22Rv1 (cell line): ENCODE data around the gene ICA1.
"Not testable (repeated sequence)": the region's sequence is repeated elsewhere in the genome, so short reads cannot be mapped to it uniquely, and the experiment has no call there.

Experiments used
- H3K27ac ChIP-seq: fragments of 450-650 bp; 2 replicates; pipeline ENCODE4 v1.5.1; 2017
- CTCF ChIP-seq: fragments of 450-650 bp; IDR thresholded peaks from 2 replicates; pipeline ENCODE4 v1.5.1; 2017; ENCODE audit warnings: mild to moderate bottlenecking
- ZFX ChIP-seq: fragments of 450-650 bp; IDR thresholded peaks from 2 replicates; pipeline ENCODE4 v1.6.1; 2017; ENCODE audit warnings: antibody characterized with exemption, borderline replicate concordance

Gene ICA1

DNA sequence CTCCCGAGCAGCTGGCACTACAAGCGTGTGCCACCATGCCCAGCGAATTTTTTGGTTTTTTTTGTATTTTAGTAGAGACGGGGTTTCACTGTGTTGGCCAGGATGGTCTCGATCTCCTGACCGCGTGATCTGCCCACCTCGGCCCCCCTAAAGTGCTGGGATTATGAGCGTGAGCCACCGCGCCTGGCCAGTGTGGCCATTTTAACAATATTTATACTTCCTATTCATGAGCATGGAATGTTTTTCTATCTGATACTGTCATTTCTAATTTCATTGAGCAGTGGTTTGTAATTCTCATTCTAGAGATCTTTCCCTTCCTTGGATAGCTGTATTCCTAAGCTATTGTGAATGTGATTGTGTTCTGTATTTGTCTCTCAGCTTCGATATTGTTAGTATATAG, 197.1 kb downstream of the ICA1 start:
- H3K27ac ChIP-seq = no peak overlapping the region
- TF ChIP-seq ZFX = no peak
- no peak for TF ChIP-seq CTCF

GRCh38 chr7:8063706-8064297, 198.2 kb downstream of the ICA1 start:
- TF ChIP-seq ZFX (no peak), CTCF (no peak)
- H3K27ac ChIP-seq = no peak overlapping the region

GRCh38 chr7:8063300-8063699, 198.7 kb downstream of the ICA1 start:
- not testable (repeated sequence) for H3K27ac ChIP-seq
